NCI-H526 (cell line): ENCODE data around the gene IRAG1.

Experiments
- DNase-seq, 2 experiments: peaks; one replicate each; lab custom pipeline; 2025; lab: John Stamatoyannopoulos, UW

Gene IRAG1

GRCh38 chr11:10646005-10646404 is 47.5 kb downstream of the IRAG1 start:
- no peak for DNase-seq

GRCh38 chr11:10645212-10645795 is 48.3 kb downstream of the IRAG1 start:
- no peak for DNase-seq
